Natural killer cell (primary cell): ENCODE results near the gene SGO1. TPM values are rescaled to one million over a fixed set of nuclear protein-coding genes. Genes with fewer than 3 reads are reported as not detected.

ENCODE experiments used
- ATAC-seq, 3 donors: fragments of 150-1000 bp in 2 of 3; fragments of 200-7000 bp in 1 of 3; cut with Tn5 transposase; 1 replicate in 1 of 3; 2 replicates in 2 of 3; pipeline ENCODE4 v1.10.0; 2021; ENCODE audit warnings: mild to moderate bottlenecking in 2 of 3, moderate library complexity in 2 of 3
- DNase-seq, 2 donors: peaks; one replicate each; pipeline versions ENCODE4 v3.0.0 to v3.0.0-alpha.2; 2013 to 2021; ENCODE audit warnings: mixed read lengths in 1 of 2
- H3K27ac ChIP-seq: one replicate; pipeline ENCODE4 v1.5.1; 2013; ENCODE audit warnings: mild to moderate bottlenecking, low read length
- H3K27me3 ChIP-seq: one replicate; pipeline ENCODE4 v1.6.1; 2013; ENCODE audit warnings: low read length; ENCODE audit not compliant: control insufficient read depth, insufficient read depth
- H3K36me3 ChIP-seq: one replicate; pipeline ENCODE4 v1.6.1; 2013; ENCODE audit warnings: low read length; ENCODE audit not compliant: control insufficient read depth, insufficient read depth
- H3K4me1 ChIP-seq: one replicate; pipeline ENCODE4 v1.6.1; 2013; ENCODE audit warnings: low read length; ENCODE audit not compliant: control insufficient read depth, insufficient read depth
- H3K4me3 ChIP-seq: one replicate; pipeline ENCODE4 v1.5.1; 2013; ENCODE audit warnings: low read length
- H3K9me3 ChIP-seq: one replicate; pipeline ENCODE4 v1.6.1; 2013; ENCODE audit warnings: low read length; ENCODE audit not compliant: control insufficient read depth, insufficient read depth
- H3K27ac Mint-ChIP-seq, 2 donors: one replicate each; pipeline ENCODE4 v1.8.0; 2022; ENCODE audit warnings: mild to moderate bottlenecking in 2 of 2, mixed read lengths in 2 of 2, moderate library complexity in 1 of 2
- H3K27me3 Mint-ChIP-seq, 2 donors: one replicate each; pipeline ENCODE4 v1.8.0; 2022; ENCODE audit warnings: low read depth in 2 of 2, mixed read lengths in 2 of 2
- H3K36me3 Mint-ChIP-seq: one replicate; pipeline ENCODE4 v1.8.0; 2022; ENCODE audit warnings: mixed read lengths
- H3K4me1 Mint-ChIP-seq, 2 donors: one replicate each; pipeline ENCODE4 v1.8.0; 2022; ENCODE audit warnings: mixed read lengths in 2 of 2
- H3K4me3 Mint-ChIP-seq: one replicate; pipeline ENCODE4 v1.8.0; 2022; ENCODE audit warnings: mild to moderate bottlenecking, moderate library complexity, mixed read lengths
- H3K9me3 Mint-ChIP-seq, 2 donors: one replicate each; pipeline ENCODE4 v1.8.0; 2022; ENCODE audit warnings: mixed read lengths in 2 of 2
- CTCF ChIP-seq: fragments of 200-600 bp; IDR thresholded peaks from one replicate; pipeline ENCODE4 v1.8.0; 2022; ENCODE audit warnings: antibody characterized with exemption
- WGBS: methylation state at CpG from one replicate; pipeline ENCODE4 v1.1.7; 2013; ENCODE audit warnings: missing lambda C conversion rate; ENCODE audit not compliant: insufficient coverage; 5-methylcytosine and 5-hydroxymethylcytosine counted together
- intact Hi-C: fragments of 100-400 bp; cut with micrococcal nuclease; formaldehyde crosslinking; loops from one replicate; pipeline ENCODE4 v1.14.2; 2022
- total RNA-seq, 4 donors: library from RNA; stranded (reverse); fragments of 120-200 nt in 1 of 4; gene quantifications; one replicate each; pipeline versions ENCODE4 v1.2.3 to v1.2.4, GENCODE V29; 2013 to 2022

Gene SGO1
- total RNA-seq, 3 donors from 2014 or later (not counting 1 experiment from before 2014, with no cell fraction given) = 0.55 to 1.4 (median 0.94) TPM

GRCh38 chr3:20186600-20187004, 596 bp upstream of the SGO1 start:
- Mint-ChIP-seq H3K27me3 (no peaks in the 10 kb centered on the region), H3K27ac (no peak overlapping the region), H3K4me1 (no peaks in the 10 kb centered on the region), H3K9me3 (no peaks in the 10 kb centered on the region), H3K36me3 (no peaks in the 10 kb centered on the region), H3K4me3 (no peak overlapping the region)
- TF ChIP-seq CTCF = no peak
- Histone ChIP-seq H3K4me3 (peak overlapping the region; percentile 77), H3K36me3 (no peaks in the 10 kb centered on the region), H3K27ac (peak overlapping the region; percentile 95), H3K27me3 (no peaks in the 10 kb centered on the region), H3K4me1 (peaks cover 12% of the 10 kb centered on the region), H3K9me3 (no peaks in the 10 kb centered on the region)
- intact Hi-C loops = loop anchor here (1.0 to 2.0 kb wide), 2 partner anchors 146 to 239 kb away; partner anchors contain the start of genes KAT2B and RAB5A
- WGBS = 0% methylated on average over 9 of the region's 9 CpGs
- no peak for ATAC-seq
- no peak for DNase-seq

- H3K4me1 Mint-ChIP-seq = no peaks in the 10 kb centered on the region
- WGBS = 2% methylated on average over 12 of the region's 12 CpGs
- no peak for ATAC-seq
Measured at GRCh38 chr3:20185331-20185678, 701 bp downstream of the SGO1 start.

GRCh38 chr3:20182206-20182605, 3.8 kb downstream of the SGO1 start:
- no peaks in the 10 kb centered on the region for H3K27me3 Mint-ChIP-seq
- no peak for DNase-seq
- H3K9me3 Mint-ChIP-seq = no peaks in the 10 kb centered on the region
- H3K36me3 Mint-ChIP-seq = no peaks in the 10 kb centered on the region
- TF ChIP-seq CTCF = no peak
- H3K4me1 Mint-ChIP-seq = no peaks in the 10 kb centered on the region
- Histone ChIP-seq H3K4me1 (peaks cover 8% of the 10 kb centered on the region), H3K36me3 (no peaks in the 10 kb centered on the region), H3K27ac (no peak overlapping the region), H3K4me3 (no peak overlapping the region), H3K9me3 (no peaks in the 10 kb centered on the region), H3K27me3 (no peaks in the 10 kb centered on the region)
- ATAC-seq = no peak
- no peak overlapping the region for H3K27ac Mint-ChIP-seq
- intact Hi-C loops = no loop called here
- WGBS = 100% methylated on average over 4 of the region's 4 CpGs
- no peak overlapping the region for H3K4me3 Mint-ChIP-seq

More at GRCh38 chr3:20185331-20185678, 701 bp downstream of the SGO1 start:
- Histone ChIP-seq H3K4me1 (peaks cover 12% of the 10 kb centered on the region), H3K27ac (peak overlapping the region; percentile 95), H3K27me3 (no peaks in the 10 kb centered on the region), H3K36me3 (no peaks in the 10 kb centered on the region), H3K4me3 (peak overlapping the region; percentile 77), H3K9me3 (no peaks in the 10 kb centered on the region)
- Mint-ChIP-seq H3K36me3 (no peaks in the 10 kb centered on the region), H3K27me3 (no peaks in the 10 kb centered on the region), H3K4me3 (no peak overlapping the region), H3K9me3 (no peaks in the 10 kb centered on the region), H3K27ac (no peak overlapping the region)
- TF ChIP-seq CTCF = no peak
- DNase-seq = peak in 1 of 2 donors; percentile 54
- intact Hi-C loops = no loop called here

GRCh38 chr3:20181276-20181675, 4.7 kb downstream of the SGO1 start:
- no peak for TF ChIP-seq CTCF
- WGBS = 100% methylated on average over 1 of the region's 3 CpGs
- intact Hi-C loops = no loop called here
- no peaks in the 10 kb centered on the region for H3K4me1 Mint-ChIP-seq
- H3K27ac ChIP-seq = no peak overlapping the region
- H3K9me3 Mint-ChIP-seq = no peaks in the 10 kb centered on the region
- H3K4me1 ChIP-seq = peaks cover 6% of the 10 kb centered on the region
- DNase-seq = no peak
- no peak for ATAC-seq
- no peaks in the 10 kb centered on the region for H3K36me3 Mint-ChIP-seq
- H3K27me3 ChIP-seq = no peaks in the 10 kb centered on the region
- H3K9me3 ChIP-seq = no peaks in the 10 kb centered on the region
- H3K4me3 ChIP-seq = no peak overlapping the region
- H3K36me3 ChIP-seq = no peaks in the 10 kb centered on the region
- H3K27ac Mint-ChIP-seq = no peak overlapping the region
- H3K27me3 Mint-ChIP-seq = no peaks in the 10 kb centered on the region
- H3K4me3 Mint-ChIP-seq = no peak overlapping the region
